Brain microvascular endothelial cell (primary cell): ENCODE measurements around the gene EPHX1.

Experiments
- DNase-seq: peaks from one replicate; pipeline ENCODE4 v3.0.0-alpha.2; 2020
- H3K27ac ChIP-seq: fragments of 250-450 bp; sonication (Bioruptor Pico); 2 replicates; pipeline ENCODE4 v1.5.1; 2020; ENCODE audit warnings: mild to moderate bottlenecking, moderate library complexity
- H3K27me3 ChIP-seq: fragments of 250-450 bp; sonication (Bioruptor Pico); replicated peaks from 2 replicates; pipeline ENCODE4 v1.5.1; 2020; ENCODE audit warnings: mild to moderate bottlenecking
- H3K36me3 ChIP-seq: fragments of 250-450 bp; sonication (Bioruptor Pico); replicated peaks from 2 replicates; pipeline ENCODE4 v1.5.1; 2020; ENCODE audit warnings: mild to moderate bottlenecking
- H3K4me3 ChIP-seq: 2 replicates; pipeline ENCODE4 v1.5.1; 2011; ENCODE audit warnings: low read depth, mild to moderate bottlenecking, control low read depth, low read length, moderate library complexity
- CTCF ChIP-seq: IDR thresholded peaks from 2 replicates; pipeline ENCODE4 v1.5.1; 2011; ENCODE audit warnings: low read depth, mild to moderate bottlenecking, moderate library complexity, low read length, control low read depth, inconsistent platforms; ENCODE audit errors: missing control alignments
- in situ Hi-C: cut with HindIII; loops from 2 replicates; pipeline ENCODE4 v1.10.0; 2017; ENCODE audit warnings: low sequenced_read_pairs, low pct_ligation_motif_present

Gene EPHX1

GRCh38 chr1:225820522-225821120, 10.7 kb downstream of the EPHX1 start:
- in situ Hi-C loops = loop anchor here (25.0 kb wide), 1 partner anchor 167 kb away; the partner anchor contains the start of gene SDE2
- H3K36me3 ChIP-seq = no peaks in the 10 kb centered on the region
- DNase-seq = no peak
- TF ChIP-seq CTCF = no peak
- no peak overlapping the region for H3K4me3 ChIP-seq
- H3K27ac ChIP-seq = no peak overlapping the region
- H3K27me3 ChIP-seq = no peaks in the 10 kb centered on the region

GRCh38 chr1:225822655-225823403, 12.9 kb downstream of the EPHX1 start:
- TF ChIP-seq CTCF = no peak
- no peak for DNase-seq
- Histone ChIP-seq H3K27ac (no peak overlapping the region), H3K27me3 (no peaks in the 10 kb centered on the region), H3K36me3 (no peaks in the 10 kb centered on the region), H3K4me3 (no peak overlapping the region)
- in situ Hi-C loops = loop anchor here (25.0 kb wide), 1 partner anchor 164 kb away; the partner anchor contains the start of gene SDE2

GRCh38 chr1:225823811-225824261, 13.9 kb downstream of the EPHX1 start:
- no peak overlapping the region for H3K27ac ChIP-seq
- no peaks in the 10 kb centered on the region for H3K36me3 ChIP-seq
- no peak for TF ChIP-seq CTCF
- in situ Hi-C loops = loop anchor here (25.0 kb wide), 1 partner anchor 163 kb away; the partner anchor contains the start of gene SDE2
- no peak for DNase-seq
- H3K4me3 ChIP-seq = no peak overlapping the region
- H3K27me3 ChIP-seq = no peaks in the 10 kb centered on the region

GRCh38 chr1:225824533-225824941, 14.6 kb downstream of the EPHX1 start:
- DNase-seq = no peak
- Histone ChIP-seq H3K4me3 (no peak overlapping the region), H3K27me3 (no peaks in the 10 kb centered on the region), H3K36me3 (no peaks in the 10 kb centered on the region), H3K27ac (no peak overlapping the region)
- in situ Hi-C loops = loop anchor here (25.0 kb wide), 1 partner anchor 163 kb away; the partner anchor contains the start of gene SDE2
- TF ChIP-seq CTCF = no peak

- no peaks in the 10 kb centered on the region for H3K27me3 ChIP-seq
- no peak overlapping the region for H3K27ac ChIP-seq
- no peak for DNase-seq
- no peak overlapping the region for H3K4me3 ChIP-seq
- in situ Hi-C loops = no loop called here
- no peak for TF ChIP-seq CTCF
- no peaks in the 10 kb centered on the region for H3K36me3 ChIP-seq
Observed at GRCh38 chr1:225825078-225825477, 15.2 kb downstream of the EPHX1 start.
